ENCODE measurements around the gene FAM53C.

FAM53C gene

GRCh38 chr5:138351517-138351916 is 13.5 kb downstream of the FAM53C start:
- Histone ChIP-seq H3K4me3 (ENCODE audit: low read depth, low read length) (no peak overlapping the region), H3K36me3 (ENCODE audit: control insufficient read depth, insufficient read depth, low read length) (peaks cover 35% of the 10 kb centered on the region), H3K9me3 (ENCODE audit: control insufficient read depth, insufficient read depth, low read length) (no peaks in the 10 kb centered on the region), H3K9ac (ENCODE audit: low read depth, low read length) (no peak overlapping the region), H3K27ac (ENCODE audit: low read depth, low read length) (no peak overlapping the region), H3K4me1 (ENCODE audit: control insufficient read depth, insufficient read depth, low read length) (peaks cover 20% of the 10 kb centered on the region), H3K27me3 (ENCODE audit: control insufficient read depth, insufficient read depth, low read length) (no peaks in the 10 kb centered on the region)

GRCh38 chr5:138352071-138352721 is 14.1 kb downstream of the FAM53C start, which contains the start of gene KDM3B:
TSS of gene KDM3B (plus strand) at chr5:138352685. CDS start at chr5:138352796, 111 bp downstream.
- peak within 1 kb of the TSS; percentile 90 for H3K4me3 ChIP-seq (ENCODE audit: low read depth, low read length)
- H3K27ac ChIP-seq (ENCODE audit: low read depth, low read length), result peak within 1 kb of the TSS; percentile 90
- H3K9ac ChIP-seq (ENCODE audit: low read depth, low read length), result peak within 1 kb of the TSS; percentile 85
- peaks cover 20% of the 10 kb centered on the region for H3K4me1 ChIP-seq (ENCODE audit: control insufficient read depth, insufficient read depth, low read length)
- no peaks in the 10 kb centered on the region for H3K9me3 ChIP-seq (ENCODE audit: control insufficient read depth, insufficient read depth, low read length)
- H3K36me3 ChIP-seq (ENCODE audit: control insufficient read depth, insufficient read depth, low read length), result peaks cover 28% of the 10 kb centered on the region
- no peaks in the 10 kb centered on the region for H3K27me3 ChIP-seq (ENCODE audit: control insufficient read depth, insufficient read depth, low read length)

- Histone ChIP-seq H3K27me3 (ENCODE audit: control insufficient read depth, insufficient read depth, low read length) (no peaks in the 10 kb centered on the region), H3K9ac (ENCODE audit: low read depth, low read length) (peak overlapping the region; percentile 85), H3K4me1 (ENCODE audit: control insufficient read depth, insufficient read depth, low read length) (peaks cover 20% of the 10 kb centered on the region), H3K27ac (ENCODE audit: low read depth, low read length) (peak overlapping the region; percentile 90), H3K9me3 (ENCODE audit: control insufficient read depth, insufficient read depth, low read length) (no peaks in the 10 kb centered on the region), H3K36me3 (ENCODE audit: control insufficient read depth, insufficient read depth, low read length) (peaks cover 21% of the 10 kb centered on the region), H3K4me3 (ENCODE audit: low read depth, low read length) (peak overlapping the region; percentile 90)
Observed at GRCh38 chr5:138352722-138353559, 14.9 kb downstream of the FAM53C start.

- Histone ChIP-seq H3K9me3 (ENCODE audit: control insufficient read depth, insufficient read depth, low read length) (no peaks in the 10 kb centered on the region), H3K36me3 (ENCODE audit: control insufficient read depth, insufficient read depth, low read length) (peaks cover 14% of the 10 kb centered on the region), H3K9ac (ENCODE audit: low read depth, low read length) (peak overlapping the region; percentile 85), H3K4me1 (ENCODE audit: control insufficient read depth, insufficient read depth, low read length) (peaks cover 20% of the 10 kb centered on the region), H3K27me3 (ENCODE audit: control insufficient read depth, insufficient read depth, low read length) (no peaks in the 10 kb centered on the region), H3K27ac (ENCODE audit: low read depth, low read length) (peak overlapping the region; percentile 90), H3K4me3 (ENCODE audit: low read depth, low read length) (peak overlapping the region; percentile 90)
Observed at GRCh38 chr5:138353560-138354080, 15.6 kb downstream of the FAM53C start.

GRCh38 chr5:138354387-138354786 is 16.3 kb downstream of the FAM53C start:
- no peaks in the 10 kb centered on the region for H3K9me3 ChIP-seq (ENCODE audit: control insufficient read depth, insufficient read depth, low read length)
- H3K27ac ChIP-seq (ENCODE audit: low read depth, low read length), result peak overlapping the region; percentile 90
- no peak overlapping the region for H3K9ac ChIP-seq (ENCODE audit: low read depth, low read length)
- H3K27me3 ChIP-seq (ENCODE audit: control insufficient read depth, insufficient read depth, low read length), result no peaks in the 10 kb centered on the region
- H3K4me3 ChIP-seq (ENCODE audit: low read depth, low read length), result peak overlapping the region; percentile 90
- H3K4me1 ChIP-seq (ENCODE audit: control insufficient read depth, insufficient read depth, low read length), result peaks cover 20% of the 10 kb centered on the region
- H3K36me3 ChIP-seq (ENCODE audit: control insufficient read depth, insufficient read depth, low read length), result peaks cover 6% of the 10 kb centered on the region; the same call in 1 of the 2 replicates

GRCh38 chr5:138354926-138355378 is 16.9 kb downstream of the FAM53C start:
- peak overlapping the region; percentile 90 for H3K27ac ChIP-seq (ENCODE audit: low read depth, low read length)
- no peak overlapping the region for H3K9ac ChIP-seq (ENCODE audit: low read depth, low read length)
- H3K4me3 ChIP-seq (ENCODE audit: low read depth, low read length), result peak overlapping the region; percentile 90
- no peaks in the 10 kb centered on the region for H3K27me3 ChIP-seq (ENCODE audit: control insufficient read depth, insufficient read depth, low read length)
- H3K36me3 ChIP-seq (ENCODE audit: control insufficient read depth, insufficient read depth, low read length), result 0 out of 2 replicates have a peak, but pooled peaks cover under 1% of the 10 kb centered on the region
- peaks cover 20% of the 10 kb centered on the region for H3K4me1 ChIP-seq (ENCODE audit: control insufficient read depth, insufficient read depth, low read length)
- H3K9me3 ChIP-seq (ENCODE audit: control insufficient read depth, insufficient read depth, low read length), result no peaks in the 10 kb centered on the region

- Histone ChIP-seq H3K9me3 (ENCODE audit: control insufficient read depth, insufficient read depth, low read length) (no peaks in the 10 kb centered on the region), H3K9ac (ENCODE audit: low read depth, low read length) (no peak overlapping the region), H3K36me3 (ENCODE audit: control insufficient read depth, insufficient read depth, low read length) (no peaks in the 10 kb centered on the region), H3K27me3 (ENCODE audit: control insufficient read depth, insufficient read depth, low read length) (no peaks in the 10 kb centered on the region), H3K27ac (ENCODE audit: low read depth, low read length) (no peak overlapping the region), H3K4me3 (ENCODE audit: low read depth, low read length) (no peak overlapping the region), H3K4me1 (ENCODE audit: control insufficient read depth, insufficient read depth, low read length) (peaks cover 13% of the 10 kb centered on the region)
Observed at GRCh38 chr5:138359621-138360020, 21.6 kb downstream of the FAM53C start.

GRCh38 chr5:138360941-138361452 is 22.9 kb downstream of the FAM53C start:
- H3K36me3 ChIP-seq (ENCODE audit: control insufficient read depth, insufficient read depth, low read length), result no peaks in the 10 kb centered on the region
- no peaks in the 10 kb centered on the region for H3K27me3 ChIP-seq (ENCODE audit: control insufficient read depth, insufficient read depth, low read length)
- H3K9ac ChIP-seq (ENCODE audit: low read depth, low read length), result 0 out of 2 replicates have a peak overlapping the region, but pooled peaks have one; percentile 21
- H3K4me1 ChIP-seq (ENCODE audit: control insufficient read depth, insufficient read depth, low read length), result 0 out of 2 replicates have a peak, but pooled peaks cover 2% of the 10 kb centered on the region
- no peak overlapping the region for H3K27ac ChIP-seq (ENCODE audit: low read depth, low read length)
- no peaks in the 10 kb centered on the region for H3K9me3 ChIP-seq (ENCODE audit: control insufficient read depth, insufficient read depth, low read length)
- no peak overlapping the region for H3K4me3 ChIP-seq (ENCODE audit: low read depth, low read length)

- no peaks in the 10 kb centered on the region for H3K27me3 ChIP-seq (ENCODE audit: control insufficient read depth, insufficient read depth, low read length)
- 0 out of 2 replicates have a peak, but pooled peaks cover 2% of the 10 kb centered on the region for H3K4me1 ChIP-seq (ENCODE audit: control insufficient read depth, insufficient read depth, low read length)
- H3K9ac ChIP-seq (ENCODE audit: low read depth, low read length), result no peak overlapping the region
- no peak overlapping the region for H3K27ac ChIP-seq (ENCODE audit: low read depth, low read length)
- H3K36me3 ChIP-seq (ENCODE audit: control insufficient read depth, insufficient read depth, low read length), result no peaks in the 10 kb centered on the region
- no peaks in the 10 kb centered on the region for H3K9me3 ChIP-seq (ENCODE audit: control insufficient read depth, insufficient read depth, low read length)
- H3K4me3 ChIP-seq (ENCODE audit: low read depth, low read length), result no peak overlapping the region
Observed at GRCh38 chr5:138364576-138364975, 26.5 kb downstream of the FAM53C start.

GRCh38 chr5:138366632-138367382 is 28.7 kb downstream of the FAM53C start:
- Histone ChIP-seq H3K9ac (ENCODE audit: low read depth, low read length) (no peak overlapping the region), H3K4me1 (ENCODE audit: control insufficient read depth, insufficient read depth, low read length) (0 out of 2 replicates have a peak, but pooled peaks cover 2% of the 10 kb centered on the region)

More at GRCh38 chr5:138366632-138367382, 28.7 kb downstream of the FAM53C start:
- Histone ChIP-seq H3K27ac (ENCODE audit: low read depth, low read length) (no peak overlapping the region), H3K4me3 (ENCODE audit: low read depth, low read length) (no peak overlapping the region), H3K36me3 (ENCODE audit: control insufficient read depth, insufficient read depth, low read length) (no peaks in the 10 kb centered on the region), H3K27me3 (ENCODE audit: control insufficient read depth, insufficient read depth, low read length) (no peaks in the 10 kb centered on the region), H3K9me3 (ENCODE audit: control insufficient read depth, insufficient read depth, low read length) (no peaks in the 10 kb centered on the region)
